Natural killer cell treated with Interleukin-12 subunit alpha and Interleukin-12 subunit beta and Interleukin-15 and Interleukin-18, amount 100 ng/mL, for 72 hours (primary cell): ENCODE data around the gene SETD3. TPM values are rescaled to one million over a fixed set of nuclear protein-coding genes. Genes with fewer than 3 reads are reported as not detected.

Experiments used
- ATAC-seq, 2 donors: fragments of 150-1000 bp; cut with Tn5 transposase in 1 of 2; sonication (Bioruptor Pico), chemical (Tn5 transposase) in 1 of 2; 2 replicates each; pipeline ENCODE4 v1.10.0; 2021
- DNase-seq: peaks from one replicate; pipeline ENCODE4 v3.0.0; 2022; ENCODE audit warnings: low spot score
- H3K27ac Mint-ChIP-seq, 2 donors: 1 replicate in 1 of 2; 2 replicates in 1 of 2; pipeline ENCODE4 v1.8.0; 2022; ENCODE audit warnings: mixed read lengths in 2 of 2, mild to moderate bottlenecking in 1 of 2, moderate library complexity in 1 of 2
- H3K27me3 Mint-ChIP-seq, 2 donors: 1 replicate in 1 of 2; 2 replicates in 1 of 2; pipeline ENCODE4 v1.8.0; 2022; ENCODE audit warnings: mixed read lengths in 2 of 2
- H3K36me3 Mint-ChIP-seq: one replicate; pipeline ENCODE4 v1.8.0; 2022; ENCODE audit warnings: mixed read lengths
- H3K4me1 Mint-ChIP-seq, 2 donors: 1 replicate in 1 of 2; 2 replicates in 1 of 2; pipeline ENCODE4 v1.8.0; 2022; ENCODE audit warnings: low read depth in 2 of 2, mixed read lengths in 2 of 2, mild to moderate bottlenecking in 1 of 2
- H3K4me3 Mint-ChIP-seq: one replicate; pipeline ENCODE4 v1.8.0; 2022; ENCODE audit warnings: mixed read lengths
- H3K9me3 Mint-ChIP-seq: 2 replicates; pipeline ENCODE4 v1.8.0; 2022; ENCODE audit warnings: mixed read lengths
- total RNA-seq, 2 donors: library from RNA; stranded (reverse); gene quantifications; one replicate each; pipeline ENCODE4 v1.2.3, GENCODE V29; 2022

The SETD3 gene
- total RNA-seq, 2 donors from 2014 or later, result 80.6 to 96.7 TPM

DNA sequence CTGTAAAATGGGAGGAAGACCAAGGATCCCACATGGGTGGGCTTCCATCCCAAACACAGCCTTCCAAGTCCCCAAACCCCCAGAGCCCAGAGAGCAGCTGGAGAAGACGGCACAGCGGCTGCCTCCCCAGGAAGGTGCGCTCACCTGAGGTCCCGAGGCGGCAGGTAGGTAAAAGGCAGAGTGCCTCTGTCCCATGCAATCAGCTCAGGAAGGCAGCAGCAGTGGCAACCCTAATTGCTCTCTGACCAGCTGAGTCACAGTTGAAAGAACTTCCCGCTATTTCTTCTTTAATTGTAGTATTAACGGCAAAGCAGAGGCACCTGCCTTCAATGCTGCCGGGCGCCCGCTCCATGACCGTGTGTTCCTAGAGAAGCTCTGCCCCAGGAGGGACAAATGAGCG is 117.6 kb downstream of the SETD3 start:
- H3K36me3 Mint-ChIP-seq, result no peaks in the 10 kb centered on the region
- no peaks in the 10 kb centered on the region for H3K4me1 Mint-ChIP-seq
- H3K27ac Mint-ChIP-seq, result no peak overlapping the region
- DNase-seq, result no peak
- H3K9me3 Mint-ChIP-seq, result no peaks in the 10 kb centered on the region
- H3K27me3 Mint-ChIP-seq, result no peaks in the 10 kb centered on the region
- no peak overlapping the region for H3K4me3 Mint-ChIP-seq
- ATAC-seq, result no peak

DNA sequence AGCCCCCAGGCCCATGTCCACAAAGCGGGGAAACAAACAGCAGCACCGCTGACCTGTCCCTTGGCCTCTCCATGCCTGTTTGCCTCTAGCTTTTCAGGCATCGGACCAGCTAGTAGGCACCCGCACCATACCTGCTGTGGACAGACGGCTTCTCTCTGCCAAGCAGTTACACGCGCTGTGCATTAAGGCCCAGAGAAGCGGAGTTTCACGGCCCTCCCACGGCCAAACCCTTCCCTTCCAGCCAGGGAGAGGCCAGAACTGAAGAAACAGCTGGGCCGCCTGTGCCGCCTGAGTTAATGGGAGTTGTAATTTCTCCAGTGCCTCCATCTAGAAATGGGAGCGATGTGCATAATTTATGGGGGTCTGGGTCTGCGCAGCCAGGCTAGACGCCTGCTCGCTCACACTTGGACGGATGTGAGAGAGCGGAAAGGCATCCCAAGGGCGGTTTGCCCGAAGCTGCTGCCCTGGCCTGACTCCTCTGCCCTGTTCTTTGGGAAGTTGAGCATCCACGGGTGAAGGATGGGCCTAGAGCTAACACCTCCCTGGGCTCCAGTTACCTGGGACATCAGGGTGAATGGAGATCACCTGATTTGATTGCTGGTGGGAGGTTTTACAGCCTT is 119.0 kb downstream of the SETD3 start:
- H3K9me3 Mint-ChIP-seq, result no peaks in the 10 kb centered on the region
- no peak for DNase-seq

DNA sequence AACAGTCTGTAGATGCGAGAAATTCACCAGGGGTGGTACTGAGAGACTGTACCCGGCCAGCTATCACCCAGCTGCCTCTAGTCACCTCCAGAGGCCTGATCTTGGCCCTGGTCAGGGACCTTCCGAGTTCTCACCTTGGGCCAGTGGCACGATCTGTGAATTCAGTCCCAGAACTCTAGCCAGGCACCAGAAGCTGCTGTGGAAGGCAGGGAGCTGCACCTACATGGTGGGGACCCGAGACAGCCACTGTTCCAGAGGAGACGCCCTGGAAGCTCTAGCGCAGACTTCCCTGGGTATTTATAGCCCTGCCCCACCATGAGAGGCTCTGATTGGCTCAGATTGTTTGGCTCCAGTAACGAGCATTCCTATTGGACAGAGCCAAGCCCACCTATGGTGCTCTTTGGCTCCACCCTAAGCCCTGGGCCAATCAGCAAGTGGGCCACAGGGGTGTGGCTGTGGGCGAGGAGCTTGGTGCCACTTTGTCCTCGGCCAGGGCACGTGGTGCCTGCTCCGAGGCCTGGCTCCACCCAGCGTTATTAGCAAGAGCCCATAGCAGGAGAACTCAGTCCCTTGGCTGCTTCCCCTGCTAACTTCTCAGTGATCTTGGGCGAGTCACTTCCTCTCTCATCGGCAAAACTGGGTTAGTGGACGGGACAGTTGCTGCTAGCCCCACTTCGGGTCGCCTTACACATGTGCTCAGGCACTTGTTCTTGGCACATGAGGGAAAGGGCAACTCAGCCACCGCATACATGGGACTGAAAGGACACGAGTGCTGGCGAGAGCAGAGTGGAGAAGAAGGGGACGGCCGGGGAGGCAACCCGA is 119.7 kb downstream of the SETD3 start:
- Mint-ChIP-seq H3K27me3 (no peaks in the 10 kb centered on the region), H3K9me3 (no peaks in the 10 kb centered on the region), H3K4me3 (no peak overlapping the region), H3K36me3 (no peaks in the 10 kb centered on the region), H3K4me1 (no peaks in the 10 kb centered on the region), H3K27ac (no peak overlapping the region)
- ATAC-seq (peak in 1 of 2 donors; percentile 46), DNase-seq (no peak)

More for the DNA sequence above, 119.0 kb downstream of the SETD3 start:
- Mint-ChIP-seq H3K27ac (no peak overlapping the region), H3K4me1 (no peaks in the 10 kb centered on the region), H3K27me3 (no peaks in the 10 kb centered on the region), H3K36me3 (no peaks in the 10 kb centered on the region), H3K4me3 (no peak overlapping the region)
- no peak for ATAC-seq

DNA sequence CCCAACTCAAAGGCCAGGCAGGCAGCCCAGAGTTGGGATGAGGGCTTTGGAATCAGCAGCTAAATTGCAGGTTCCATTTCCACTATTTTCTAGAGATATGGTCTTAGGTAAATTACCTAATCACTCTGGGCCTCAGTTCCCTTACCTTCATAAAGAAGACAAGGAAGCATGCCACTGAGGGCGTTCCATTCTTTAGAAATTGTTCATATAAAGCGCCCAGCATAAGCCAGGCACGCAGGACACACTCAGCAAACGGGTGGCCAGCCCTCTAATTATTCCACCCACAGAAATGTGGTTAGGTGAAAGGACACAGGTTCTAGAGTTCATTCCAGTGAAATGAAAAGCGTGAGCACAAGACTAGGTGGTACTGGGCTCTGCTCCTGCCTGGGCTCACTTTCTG is 120.8 kb downstream of the SETD3 start:
- no peak overlapping the region for H3K4me3 Mint-ChIP-seq

DNA sequence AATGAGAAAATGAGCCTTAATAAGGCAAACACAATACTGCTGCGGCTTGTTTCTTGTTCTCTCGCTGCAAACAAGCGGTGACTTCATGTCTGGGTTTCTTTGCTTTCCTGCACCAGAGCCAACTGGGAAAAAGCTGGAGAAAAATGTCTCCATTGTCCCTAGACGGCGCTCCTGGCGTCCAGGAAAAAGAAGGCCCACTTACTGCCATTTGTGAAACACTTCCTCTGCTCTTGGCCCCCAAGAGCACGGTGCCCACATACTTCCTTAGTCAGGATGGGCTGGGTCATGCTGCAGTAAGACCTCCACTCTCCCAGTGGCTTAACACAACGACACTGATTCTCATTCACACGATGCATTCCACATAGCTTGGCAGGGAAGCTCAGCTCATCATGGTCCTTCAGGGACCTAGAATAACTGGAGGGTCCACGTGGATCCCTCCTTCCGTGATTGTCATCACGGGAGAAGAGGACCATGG is 122.7 kb downstream of the SETD3 start:
- no peak for ATAC-seq
- Mint-ChIP-seq H3K4me3 (no peak overlapping the region), H3K27me3 (no peaks in the 10 kb centered on the region), H3K4me1 (no peaks in the 10 kb centered on the region), H3K27ac (no peak overlapping the region), H3K9me3 (no peaks in the 10 kb centered on the region), H3K36me3 (no peaks in the 10 kb centered on the region)
- DNase-seq, result no peak

More for the DNA sequence above, 120.8 kb downstream of the SETD3 start:
- no peaks in the 10 kb centered on the region for H3K27me3 Mint-ChIP-seq
- DNase-seq (no peak), ATAC-seq (no peak)
- H3K4me1 Mint-ChIP-seq, result no peaks in the 10 kb centered on the region
- no peaks in the 10 kb centered on the region for H3K9me3 Mint-ChIP-seq
- no peak overlapping the region for H3K27ac Mint-ChIP-seq
- no peaks in the 10 kb centered on the region for H3K36me3 Mint-ChIP-seq

DNA sequence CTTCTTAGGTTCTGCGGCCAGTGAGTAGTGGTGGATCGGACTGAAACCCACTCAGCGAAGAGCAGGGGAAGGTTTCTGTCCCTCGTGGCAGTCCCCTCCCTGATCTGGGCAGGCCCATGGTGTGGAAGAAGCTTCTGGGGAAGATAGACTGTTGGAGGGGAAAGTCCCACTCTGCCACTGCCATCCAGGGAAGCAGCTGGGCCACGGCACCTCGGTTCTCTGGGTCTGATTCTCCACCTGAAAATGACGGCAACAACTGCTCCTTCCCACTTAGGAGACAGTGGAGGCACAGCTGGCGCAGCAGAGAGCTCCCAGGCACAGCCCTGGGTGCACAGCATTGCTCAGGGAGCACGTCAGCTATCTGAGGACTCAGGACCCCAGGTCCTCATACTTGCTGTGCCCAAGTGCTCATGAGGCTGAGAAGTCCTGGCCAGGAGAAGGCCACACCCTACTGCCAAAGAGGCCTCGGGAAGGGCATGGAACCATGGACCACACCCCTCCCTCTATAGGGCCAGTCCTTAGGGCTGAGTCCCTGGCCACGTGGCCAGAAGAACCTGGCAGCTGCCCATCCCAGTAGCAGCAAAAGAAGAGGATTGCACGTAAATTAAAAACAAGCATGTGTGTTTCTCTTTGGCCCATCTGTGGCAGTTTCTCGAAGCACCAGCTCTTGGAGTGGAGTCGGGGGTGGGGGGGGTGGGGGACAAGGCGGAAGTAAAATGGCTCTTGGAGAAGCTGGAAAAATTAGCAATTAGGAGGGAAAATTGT is 123.3 kb downstream of the SETD3 start:
- Mint-ChIP-seq H3K36me3 (no peaks in the 10 kb centered on the region), H3K27me3 (no peaks in the 10 kb centered on the region), H3K4me1 (no peaks in the 10 kb centered on the region), H3K4me3 (no peak overlapping the region), H3K27ac (no peak overlapping the region), H3K9me3 (no peaks in the 10 kb centered on the region)
- ATAC-seq (no peak), DNase-seq (no peak)

DNA sequence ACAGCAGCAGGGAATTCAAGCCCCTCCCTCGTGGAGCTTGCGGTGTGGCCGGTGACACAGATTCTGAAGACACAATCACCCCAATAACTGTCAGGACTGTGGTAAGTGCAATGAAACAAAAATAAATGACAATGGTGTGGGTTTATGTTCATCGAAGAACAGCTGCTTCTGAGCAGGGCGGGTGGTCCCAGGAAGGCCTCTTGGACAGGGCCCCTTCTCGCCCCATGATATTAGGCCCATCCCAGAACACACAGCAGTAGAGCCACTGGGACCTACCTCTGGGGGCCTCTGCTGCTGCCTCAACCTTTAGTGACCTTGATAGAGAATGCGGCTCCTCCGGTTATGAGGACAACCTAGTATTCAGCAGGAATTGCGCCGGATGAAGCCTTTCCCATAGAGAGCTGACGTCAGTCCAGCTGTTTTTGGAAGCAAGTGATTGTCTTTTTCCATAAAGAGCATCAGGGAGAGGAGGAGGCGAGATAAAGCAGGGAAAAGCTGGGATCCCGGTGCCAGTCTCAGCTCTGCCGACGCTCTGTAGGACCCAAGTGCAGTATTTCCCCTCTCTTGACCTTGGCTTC is 124.5 kb downstream of the SETD3 start:
- Mint-ChIP-seq H3K4me3 (no peak overlapping the region), H3K4me1 (peaks cover 0 to 3% of the 10 kb centered on the region in 2 donors), H3K9me3 (no peaks in the 10 kb centered on the region), H3K36me3 (no peaks in the 10 kb centered on the region), H3K27ac (no peak overlapping the region), H3K27me3 (no peaks in the 10 kb centered on the region)
- DNase-seq, result no peak
- ATAC-seq, result no peak

DNA sequence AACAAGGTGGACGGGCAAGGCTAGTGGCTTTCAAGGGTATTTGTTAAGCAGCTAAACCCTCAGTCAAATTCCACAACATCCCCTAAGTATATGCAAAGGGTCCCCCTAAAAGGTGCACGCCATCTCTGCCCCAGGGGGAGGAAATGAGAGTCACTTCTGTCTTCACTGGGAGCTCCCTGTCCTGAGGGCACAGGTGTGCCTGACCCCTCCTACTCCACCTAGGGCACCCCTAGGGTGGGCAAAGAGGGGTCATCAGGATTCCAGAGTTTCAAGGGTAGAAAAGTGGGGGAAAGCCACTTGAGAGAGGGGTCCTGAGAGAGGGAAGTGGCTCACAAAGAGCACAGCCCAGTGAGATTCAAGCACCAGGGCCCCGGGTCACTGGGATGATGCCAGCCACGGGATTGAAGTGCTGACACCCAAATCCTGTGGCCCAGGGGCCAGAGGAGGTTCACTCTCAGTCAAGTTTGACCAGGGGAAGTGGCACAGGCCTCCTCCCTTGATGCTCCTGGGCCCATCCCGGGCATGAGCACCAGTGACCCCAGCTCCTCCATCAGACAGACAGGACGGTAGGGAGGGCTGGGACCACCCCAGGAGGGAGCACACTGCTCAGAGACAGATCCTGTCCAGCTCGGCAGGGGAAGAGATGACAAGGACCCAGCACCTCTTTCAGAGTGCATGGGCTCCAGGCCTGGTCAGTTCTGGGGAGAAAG is 126.3 kb downstream of the SETD3 start:
- Mint-ChIP-seq H3K27ac (no peak overlapping the region), H3K4me3 (no peak overlapping the region), H3K36me3 (no peaks in the 10 kb centered on the region), H3K9me3 (no peaks in the 10 kb centered on the region), H3K27me3 (no peaks in the 10 kb centered on the region), H3K4me1 (peaks cover 0 to 3% of the 10 kb centered on the region in 2 donors)
- DNase-seq, result no peak
- peak in 1 of 2 donors; percentile 20 for ATAC-seq

DNA sequence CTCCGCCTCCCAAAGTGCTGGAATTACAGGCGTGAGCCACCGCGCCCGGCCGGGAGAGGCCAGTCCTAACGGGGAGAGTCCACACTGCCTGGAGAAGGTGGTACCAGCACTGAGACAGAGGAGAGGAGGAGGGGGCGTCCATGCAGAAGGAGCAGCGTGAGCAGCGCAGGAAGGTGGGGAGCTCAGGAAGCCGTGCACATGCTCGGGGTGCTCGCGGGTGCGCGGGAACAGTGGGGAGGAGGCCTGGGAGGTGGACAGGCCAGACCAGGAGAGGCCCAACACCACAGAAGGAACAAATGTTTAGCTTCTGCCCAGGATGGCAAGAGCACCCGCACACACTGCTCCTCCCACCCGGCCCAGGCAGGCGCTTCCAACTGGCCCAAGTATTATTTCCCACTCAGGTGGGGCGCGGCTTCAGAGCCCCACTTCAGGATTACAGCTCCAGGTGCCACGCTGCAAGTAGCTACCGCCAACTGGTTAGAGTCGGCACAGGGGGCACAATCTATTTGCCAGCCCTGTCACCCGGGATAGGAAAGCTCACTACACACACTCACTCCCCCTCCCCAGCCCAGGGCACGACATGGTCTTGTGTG is 127.9 kb downstream of the SETD3 start:
- ATAC-seq (no peak), DNase-seq (no peak)
- H3K27me3 Mint-ChIP-seq, result peaks cover 0 to 3% of the 10 kb centered on the region in 2 donors
- H3K4me3 Mint-ChIP-seq, result no peak overlapping the region
- H3K4me1 Mint-ChIP-seq, result peaks cover 0 to 3% of the 10 kb centered on the region in 2 donors
- no peaks in the 10 kb centered on the region for H3K36me3 Mint-ChIP-seq
- no peaks in the 10 kb centered on the region for H3K9me3 Mint-ChIP-seq
- no peak overlapping the region for H3K27ac Mint-ChIP-seq

DNA sequence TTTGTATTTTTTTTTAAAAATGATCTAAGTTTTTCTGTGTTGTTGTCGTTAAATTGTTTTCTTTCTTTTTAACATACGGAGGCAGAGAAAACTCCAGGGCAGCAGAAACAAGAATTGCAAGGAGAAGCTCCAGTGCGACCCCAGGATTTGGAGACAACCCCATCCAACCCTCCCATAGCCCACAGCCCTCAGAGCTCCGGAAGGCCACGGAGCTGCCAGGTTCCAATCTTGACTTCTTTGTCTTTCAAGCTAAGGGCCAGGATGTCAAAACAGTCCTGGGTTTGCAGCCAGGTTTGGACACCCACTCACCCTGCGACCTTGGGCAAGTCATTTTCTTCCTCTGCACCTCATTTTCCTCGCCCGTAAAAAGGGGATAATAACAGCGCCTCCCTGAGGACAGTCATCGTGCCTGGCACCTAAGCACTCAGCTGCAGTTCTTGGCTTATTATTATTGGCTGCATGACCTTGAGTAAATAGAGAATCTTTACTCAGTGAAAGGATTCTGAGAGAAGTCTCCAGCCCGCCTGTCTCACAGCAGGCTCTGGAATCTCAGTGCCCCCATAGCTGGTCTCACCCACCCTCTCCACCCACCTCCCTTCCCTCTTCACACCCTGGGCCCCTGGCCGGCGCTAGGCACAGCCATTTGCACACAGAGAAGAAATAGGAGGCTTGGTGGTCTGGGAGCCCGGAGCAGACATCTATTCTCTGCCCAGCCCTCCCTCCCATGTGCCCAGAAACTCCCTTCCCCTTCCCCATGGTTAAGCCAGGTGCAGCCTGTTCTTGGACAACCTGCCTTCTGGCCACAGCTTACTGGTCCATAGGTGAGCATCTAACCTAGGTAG is 129.3 kb downstream of the SETD3 start:
- Mint-ChIP-seq H3K4me1 (peaks cover 0 to 3% of the 10 kb centered on the region in 2 donors), H3K4me3 (no peak overlapping the region), H3K27me3 (peaks cover under 1 to 6% of the 10 kb centered on the region in 2 donors), H3K9me3 (no peaks in the 10 kb centered on the region), H3K27ac (no peak overlapping the region), H3K36me3 (no peaks in the 10 kb centered on the region)
- no peak for ATAC-seq
- DNase-seq, result no peak

DNA sequence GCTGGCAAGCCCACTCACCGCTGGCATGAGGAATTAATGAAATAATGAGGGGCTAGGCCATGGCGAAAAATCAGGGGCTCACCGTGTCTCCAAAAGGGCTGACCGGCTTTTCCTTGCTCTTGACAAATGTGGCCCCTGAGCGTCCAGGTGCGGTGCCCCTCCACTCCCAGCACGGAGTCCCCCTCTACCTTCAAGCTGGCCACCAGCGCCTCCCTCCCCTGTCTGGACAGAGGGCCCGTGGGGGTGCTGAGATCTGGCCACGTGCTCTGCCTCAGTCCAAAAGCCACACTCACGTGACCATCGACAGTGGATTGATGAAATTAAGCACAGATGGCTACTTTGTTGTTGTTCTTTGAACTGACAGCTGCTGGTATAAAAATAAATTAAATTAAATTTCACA is 129.9 kb downstream of the SETD3 start:
- no peak for ATAC-seq
- peaks cover 6% of the 10 kb centered on the region in 2 donors for H3K27me3 Mint-ChIP-seq

DNA sequence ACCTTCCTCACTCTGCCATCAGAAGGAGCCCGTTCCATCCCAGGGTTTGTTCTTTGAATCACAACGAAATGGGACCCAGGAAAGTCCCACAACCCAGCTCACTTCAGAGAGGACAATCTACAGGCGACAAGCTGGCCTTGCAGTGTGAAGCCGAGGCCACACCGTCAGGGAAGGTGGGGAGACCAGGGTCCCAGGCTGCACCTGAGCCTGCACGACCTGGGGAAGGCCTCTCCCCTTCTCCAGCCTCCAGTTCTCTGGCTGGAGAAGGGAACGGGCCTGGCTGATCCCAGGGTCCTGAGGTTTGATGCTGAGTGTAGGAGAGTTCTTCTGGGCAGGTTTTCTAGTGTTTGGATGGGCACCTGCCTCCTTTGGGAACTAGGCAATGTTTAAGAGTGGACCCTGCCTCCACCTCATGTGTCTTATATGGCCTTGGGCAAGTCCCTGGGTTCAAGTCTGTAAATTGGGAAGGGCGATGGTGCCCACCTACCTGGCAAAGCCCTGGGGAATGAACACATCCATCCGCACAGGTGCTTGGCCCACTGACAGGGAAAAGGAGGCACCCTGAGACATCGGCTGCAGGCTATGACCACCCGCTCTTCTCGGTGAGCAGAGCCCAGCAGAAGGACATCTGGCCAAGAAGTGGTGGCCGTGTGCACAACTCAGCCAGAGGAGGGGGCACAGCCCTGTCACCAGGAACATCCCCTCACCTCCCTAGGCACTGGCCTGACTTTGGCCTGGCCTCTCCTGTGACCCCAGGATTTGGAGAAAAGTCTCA is 130.8 kb downstream of the SETD3 start:
- no peak overlapping the region for H3K27ac Mint-ChIP-seq

More for the DNA sequence above, 129.9 kb downstream of the SETD3 start:
- Mint-ChIP-seq H3K27ac (no peak overlapping the region), H3K36me3 (no peaks in the 10 kb centered on the region), H3K4me1 (peaks cover 0 to 5% of the 10 kb centered on the region in 2 donors), H3K4me3 (no peak overlapping the region), H3K9me3 (no peaks in the 10 kb centered on the region)
- DNase-seq, result no peak

More for the DNA sequence above, 130.8 kb downstream of the SETD3 start:
- no peak overlapping the region for H3K4me3 Mint-ChIP-seq
- no peaks in the 10 kb centered on the region for H3K9me3 Mint-ChIP-seq
- peaks cover 0 to 5% of the 10 kb centered on the region in 2 donors for H3K4me1 Mint-ChIP-seq
- DNase-seq (no peak), ATAC-seq (no peak)
- H3K36me3 Mint-ChIP-seq, result no peaks in the 10 kb centered on the region
- H3K27me3 Mint-ChIP-seq, result peaks cover 6 to 7% of the 10 kb centered on the region in 2 donors
